Keratinocyte (primary cell): ENCODE results near the gene ACR.

Source experiments
- EZH2 ChIP-seq: IDR thresholded peaks from one replicate; pipeline ENCODE4 v1.6.1; 2012; ENCODE audit warnings: inconsistent platforms, mild to moderate bottlenecking, low read length, moderate library complexity
- TF ChIP-seq, protein P1 (sequence below), 3 experiments: IDR thresholded peaks in 1 of 3; conservative IDR thresholded peaks in 1 of 3; optimal IDR thresholded peaks in 1 of 3; 2 replicates in 2 of 3; 3 replicates in 1 of 3; pipeline versions ENCODE3 to v1.5.1; 2011; ENCODE audit warnings: low read length in 3 of 3, mild to moderate bottlenecking in 3 of 3, moderate library complexity in 2 of 3, control low read depth in 1 of 3, inconsistent platforms in 1 of 3; ENCODE audit not compliant: insufficient read depth in 2 of 3; ENCODE audit errors: extremely low read depth in 1 of 3

DNA sequence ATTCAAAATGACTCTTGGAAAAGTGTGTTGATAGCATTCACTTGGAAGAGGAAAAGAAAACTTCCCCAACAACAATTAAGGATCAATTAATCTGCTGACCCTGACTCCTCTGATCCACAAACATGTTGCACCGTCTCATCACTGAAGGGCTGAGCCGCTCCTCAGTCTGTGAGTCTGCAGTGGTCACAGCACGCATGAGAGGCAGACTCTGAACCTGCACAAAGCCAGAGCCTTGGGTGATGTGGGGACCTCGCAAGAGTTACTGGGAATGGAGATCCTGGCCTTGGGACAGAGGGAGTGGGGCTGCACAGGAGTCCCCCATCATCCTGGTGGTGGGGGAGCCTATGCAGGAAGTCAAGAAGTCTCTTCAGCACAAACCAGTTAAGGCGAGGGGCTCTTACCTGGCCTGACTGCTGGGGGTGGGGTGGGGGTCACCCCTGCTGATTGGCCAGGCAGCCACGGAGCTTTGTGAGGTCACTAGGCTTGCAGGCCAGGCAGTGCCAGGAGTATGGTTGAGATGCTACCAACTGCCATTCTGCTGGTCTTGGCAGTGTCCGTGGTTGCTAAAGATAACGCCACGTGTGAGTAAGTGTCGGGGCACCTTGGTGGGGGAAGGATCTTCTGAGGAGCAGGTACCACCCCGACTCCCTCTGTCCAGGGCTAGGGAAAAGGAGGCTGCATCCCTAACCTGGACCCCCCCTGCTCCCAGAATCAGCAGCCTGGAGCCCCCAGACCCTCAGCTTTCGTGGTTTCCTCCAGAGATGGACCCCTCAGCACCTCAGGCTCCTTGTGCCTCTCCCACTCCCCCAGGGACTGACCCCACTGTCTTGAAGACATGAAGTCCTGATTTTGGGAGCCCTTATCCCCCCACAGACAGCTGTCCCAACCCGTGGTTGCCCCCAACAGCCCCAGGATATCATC is at the start of gene ACR:
- TF ChIP-seq, protein P1, sequence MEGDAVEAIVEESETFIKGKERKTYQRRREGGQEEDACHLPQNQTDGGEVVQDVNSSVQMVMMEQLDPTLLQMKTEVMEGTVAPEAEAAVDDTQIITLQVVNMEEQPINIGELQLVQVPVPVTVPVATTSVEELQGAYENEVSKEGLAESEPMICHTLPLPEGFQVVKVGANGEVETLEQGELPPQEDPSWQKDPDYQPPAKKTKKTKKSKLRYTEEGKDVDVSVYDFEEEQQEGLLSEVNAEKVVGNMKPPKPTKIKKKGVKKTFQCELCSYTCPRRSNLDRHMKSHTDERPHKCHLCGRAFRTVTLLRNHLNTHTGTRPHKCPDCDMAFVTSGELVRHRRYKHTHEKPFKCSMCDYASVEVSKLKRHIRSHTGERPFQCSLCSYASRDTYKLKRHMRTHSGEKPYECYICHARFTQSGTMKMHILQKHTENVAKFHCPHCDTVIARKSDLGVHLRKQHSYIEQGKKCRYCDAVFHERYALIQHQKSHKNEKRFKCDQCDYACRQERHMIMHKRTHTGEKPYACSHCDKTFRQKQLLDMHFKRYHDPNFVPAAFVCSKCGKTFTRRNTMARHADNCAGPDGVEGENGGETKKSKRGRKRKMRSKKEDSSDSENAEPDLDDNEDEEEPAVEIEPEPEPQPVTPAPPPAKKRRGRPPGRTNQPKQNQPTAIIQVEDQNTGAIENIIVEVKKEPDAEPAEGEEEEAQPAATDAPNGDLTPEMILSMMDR (optimal IDR thresholded peaks at IDR 0.05 in 1 of 3, IDR thresholded peaks at IDR 0.05 in 1 of 3, conservative IDR thresholded peaks at IDR 0.05 in 1 of 3; ENCODE audit: extremely low read depth in 1 of 3, insufficient read depth in 2 of 3, low read length in 3 of 3): no peak
- no peak for TF ChIP-seq EZH2
